HepG2 (cell line): ENCODE results near the gene CD24. TPM values are rescaled to one million over a fixed set of nuclear protein-coding genes. Genes with fewer than 3 reads are reported as not detected.
A peak's percentile ranks its signal among the peaks of the same experiment; 100 is the strongest.

ENCODE experiments used
- ARHGAP35 ChIP-seq: sonication (generic); formaldehyde crosslinking; IDR thresholded peaks from 2 replicates; pipeline ENCODE4 v1.9.0; 2022; ENCODE audit warnings: mild to moderate bottlenecking, inconsistent platforms, moderate library complexity, missing genetic modification reagents, borderline replicate concordance
- BCL3 ChIP-seq: sonication (generic); formaldehyde crosslinking; IDR thresholded peaks from 2 replicates; pipeline ENCODE4 v1.5.1; 2020; ENCODE audit warnings: mild to moderate bottlenecking, missing genetic modification reagents, moderate library complexity
- ELF3 ChIP-seq: IDR thresholded peaks from 2 replicates; pipeline ENCODE4 v1.6.1; 2016; ENCODE audit warnings: missing genetic modification reagents, missing compliant biosample characterization
- FOSL1 ChIP-seq: sonication (generic); formaldehyde crosslinking; IDR thresholded peaks from 2 replicates; pipeline ENCODE4 v1.9.0; 2021; ENCODE audit warnings: missing genetic modification reagents, borderline replicate concordance
- FOXA3 ChIP-seq: IDR thresholded peaks from 2 replicates; pipeline ENCODE4 v1.6.1; 2016; ENCODE audit warnings: missing genetic modification reagents, missing compliant biosample characterization
- HMGXB4 ChIP-seq, 2 experiments: sonication (generic) in 1 of 2; formaldehyde crosslinking in 1 of 2; IDR thresholded peaks; 2 replicates each; pipeline versions ENCODE4 v1.4.0 to v1.6.1; 2018 to 2020; ENCODE audit warnings: missing genetic modification reagents in 2 of 2, borderline replicate concordance in 1 of 2, low read depth in 1 of 2, mild to moderate bottlenecking in 1 of 2, missing biosample characterization in 1 of 2
- MAFK ChIP-seq, 2 experiments: IDR thresholded peaks in 1 of 2; conservative IDR thresholded peaks in 1 of 2; 2 replicates each; pipeline ENCODE4 v1.6.1; 2011; ENCODE audit warnings: improper control_type of control experiment in 2 of 2, low read length in 2 of 2
- MIXL1 ChIP-seq: IDR thresholded peaks from 2 replicates; pipeline ENCODE4 v1.6.1; 2016
- NFE2 ChIP-seq: sonication (generic); formaldehyde crosslinking; IDR thresholded peaks from 2 replicates; pipeline ENCODE4 v1.4.0; 2020; ENCODE audit warnings: missing genetic modification reagents
- NFKB2 ChIP-seq: sonication (generic); formaldehyde crosslinking; IDR thresholded peaks from 2 replicates; pipeline ENCODE4 v1.4.0; 2020; ENCODE audit warnings: missing genetic modification reagents, borderline replicate concordance
- NKX3-1 ChIP-seq: sonication (generic); formaldehyde crosslinking; IDR thresholded peaks from 2 replicates; pipeline ENCODE4 v1.5.0; 2020; ENCODE audit warnings: missing genetic modification reagents
- PAF1 ChIP-seq: IDR thresholded peaks from 2 replicates; pipeline ENCODE4 v1.6.1; 2016; ENCODE audit warnings: missing genetic modification reagents, missing compliant biosample characterization
- SIN3B ChIP-seq: fragments of 150-350 bp; IDR thresholded peaks from 2 replicates; pipeline ENCODE4 v1.6.1; 2014; ENCODE audit warnings: low read length
- SOX6 ChIP-seq, 2 experiments: fragments of 450-650 bp in 1 of 2; sonication (generic) in 1 of 2; formaldehyde crosslinking in 1 of 2; IDR thresholded peaks; 2 replicates each; pipeline versions ENCODE4 v1.4.0 to v1.6.1; 2017 to 2020; ENCODE audit warnings: antibody characterized with exemption in 1 of 2, mild to moderate bottlenecking in 1 of 2, missing genetic modification reagents in 1 of 2
- TSC22D2 ChIP-seq: sonication (generic); formaldehyde crosslinking; IDR thresholded peaks from 2 replicates; pipeline ENCODE4 v1.5.1; 2020; ENCODE audit warnings: missing genetic modification reagents, mild to moderate bottlenecking, borderline replicate concordance
- ZFX ChIP-seq: sonication (generic); formaldehyde crosslinking; IDR thresholded peaks from 2 replicates; pipeline ENCODE4 v1.4.0; 2020; ENCODE audit warnings: mild to moderate bottlenecking, low read depth, missing genetic modification reagents, moderate library complexity
- ZNF407 ChIP-seq: sonication (generic); formaldehyde crosslinking; IDR thresholded peaks from one replicate; pipeline ENCODE4 v1.5.1; 2020; ENCODE audit warnings: mild to moderate bottlenecking, missing genetic modification reagents; ENCODE audit errors: not compliant biosample characterization
- ZNF563 ChIP-seq: sonication (generic); formaldehyde crosslinking; IDR thresholded peaks from 2 replicates; pipeline ENCODE4 v1.8.0; 2022; ENCODE audit warnings: mild to moderate bottlenecking, moderate library complexity, missing genetic modification reagents
- ZNF674 ChIP-seq: sonication (generic); formaldehyde crosslinking; IDR thresholded peaks from 2 replicates; pipeline ENCODE4 v1.5.0; 2020; ENCODE audit warnings: low read depth, mild to moderate bottlenecking, missing genetic modification reagents
- polyA plus RNA-seq, 8 experiments: library from polyadenylated mRNA; depleted of rRNA in 3 of 8; stranded (reverse) in 7 of 8; unstranded in 1 of 8; fragments of >200 nt; fragmentation: Illumina TruSeq in 4 of 8; extraction: Trizol in 4 of 8; gene quantifications; 2 replicates each; pipeline versions ENCODE4 v1.2.1 to v1.2.3, GENCODE V29; 2011 to 2016; ENCODE audit warnings: low read depth in 4 of 8, missing spikeins in 1 of 8, mixed read lengths in 1 of 8; ENCODE audit not compliant: insufficient read depth in 1 of 8
- total RNA-seq, 5 experiments: library from RNA; depleted of rRNA; stranded (reverse); fragments of >200 nt; fragmentation: Illumina TruSeq; extraction: Trizol; gene quantifications; 2 replicates each; pipeline ENCODE4 v1.2.3, GENCODE V29; 2016; ENCODE audit warnings: low read depth in 1 of 5

CD24 gene
- total and polyA plus RNA-seq, 2 of the 13 experiments (the other 11 are each of a cell fraction or from before 2014, with no cell fraction given): 11.3 to 30.5 TPM

GRCh38 chr6:106979435-106979884 lies 4.9 kb upstream of the CD24 start (continued):
- no peak for TF ChIP-seq ZNF407 (CRISPR knock-in tag)
- no peak for TF ChIP-seq PAF1
- no peak for TF ChIP-seq ZFX (CRISPR knock-in tag)
- no peak for TF ChIP-seq SOX6 (IDR thresholded peaks at IDR 0.05)
- 0 out of 2 replicates have a peak, but pooled peaks have one; percentile 11 for TF ChIP-seq SOX6 (CRISPR knock-in tag; IDR thresholded peaks at IDR 0.05)
- no peak; the same call in 1 of the 2 replicates for TF ChIP-seq FOXA3
- TF ChIP-seq NKX3-1: no peak
- peak; percentile 68; the same call in 1 of the 2 replicates for TF ChIP-seq MIXL1
- TF ChIP-seq TSC22D2: no peak
- TF ChIP-seq NFE2 (CRISPR knock-in tag): no peak
- TF ChIP-seq ZNF563 (CRISPR knock-in tag): no peak
- no peak for TF ChIP-seq FOSL1 (CRISPR knock-in tag)
- TF ChIP-seq ARHGAP35 (CRISPR knock-in tag): no peak
- 0 out of 2 replicates have a peak, but pooled peaks have one; percentile 37 for TF ChIP-seq BCL3 (CRISPR knock-in tag)
- no peak for TF ChIP-seq ZNF674
- TF ChIP-seq ELF3 (CRISPR knock-in tag): no peak
- peak; percentile 40; the same call in 1 of the 2 replicates for TF ChIP-seq NFKB2 (CRISPR knock-in tag)
- no peak for TF ChIP-seq SIN3B
- TF ChIP-seq HMGXB4 (CRISPR knock-in tag; IDR thresholded peaks at IDR 0.05; ENCODE audit: borderline replicate concordance in 1 of 2, low read depth in 1 of 2): peak; percentile 44 to 55; a peak in 2 of 4 replicates
- TF ChIP-seq MAFK (conservative IDR thresholded peaks at IDR 0.05 in 1 of 2, IDR thresholded peaks at IDR 0.05 in 1 of 2; ENCODE audit: low read length in 2 of 2): no peak
